ENCODE data around the gene SERPINF2.

DNA sequence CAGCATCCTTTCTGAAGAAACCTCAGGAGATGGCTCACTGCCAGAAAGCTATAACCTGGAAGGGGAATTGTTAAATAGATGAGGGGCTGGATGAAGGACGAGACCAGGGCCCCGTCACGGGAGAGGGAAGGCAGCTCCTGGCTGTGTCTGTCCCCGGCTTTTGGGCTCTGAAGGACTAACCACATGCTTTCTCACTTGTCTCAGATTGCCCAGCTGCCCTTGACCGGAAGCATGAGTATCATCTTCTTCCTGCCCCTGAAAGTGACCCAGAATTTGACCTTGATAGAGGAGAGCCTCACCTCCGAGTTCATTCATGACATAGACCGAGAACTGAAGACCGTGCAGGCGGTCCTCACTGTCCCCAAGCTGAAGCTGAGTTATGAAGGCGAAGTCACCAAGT is 33.7 kb downstream of the SERPINF2 start:
- TF ChIP-seq CTCF (IDR thresholded peaks at IDR 0.05 in 4 of 5, conservative IDR thresholded peaks at IDR 0.05 in 1 of 5) = no peak
- TF ChIP-seq POLR2A (IDR thresholded peaks at IDR 0.05) = peak; percentile 9 to 28
